K562 (cell line): ENCODE measurements around the gene IRAK3. TPM values are rescaled to one million over a fixed set of nuclear protein-coding genes. Genes with fewer than 3 reads are reported as not detected.

ENCODE experiments used
- ATAC-seq: fragments of 200-7000 bp; cut with Tn5 transposase; 3 replicates; pipeline ENCODE4 v1.9.1; 2020; ENCODE audit warnings: moderate library complexity
- BruUV-seq: library from RNA; stranded (reverse); fragments of 400-500 nt; replicated peaks from 2 replicates; lab custom pipeline; 2021; lab: Mats Ljungman, UMichigan
- CTCF ChIA-PET: fragments of 300-600 bp; formaldehyde crosslinking; extraction: SDS; loops from one replicate; lab custom pipeline; 2021; ENCODE audit warnings: low intra/inter-chr PET ratio; lab: Yijun Ruan, JAX
- POLR2A ChIA-PET: fragments of 300-600, 350-650 bp; sonication (Branson Sonifier 250); formaldehyde crosslinking; extraction: SDS; loops from one replicate; lab custom pipeline; 2021; ENCODE audit warnings: antibody characterized with exemption, inconsistent platforms; lab: Yijun Ruan, JAX
- DNase-seq, 4 experiments: peaks; one replicate each; pipeline versions ENCODE4 v3.0.0 to v3.0.0-alpha.2; 2011 to 2018; ENCODE audit warnings: low spot score in 3 of 4, mixed read lengths in 3 of 4; ENCODE audit errors: extremely low read depth in 1 of 4
- FAIRE-seq: peaks from 2 replicates; lab custom pipeline; 2011; peaks lifted over from hg19 to GRCh38; lab: Jason Lieb, UNC
- H2AFZ ChIP-seq: 2 replicates; pipeline ENCODE4 v1.6.0; 2011; ENCODE audit warnings: low read depth, low read length, control low read depth, inconsistent platforms
- H3K27ac ChIP-seq: fragments of 200-600 bp; 3 replicates; pipeline ENCODE4 v1.8.0; 2011; ENCODE audit warnings: low read depth, mild to moderate bottlenecking, control low read depth, inconsistent platforms, low read length, moderate library complexity, mixed read lengths; ENCODE audit errors: extremely low read depth
- H3K27me3 ChIP-seq, 2 experiments: fragments of 300-600 bp in 1 of 2; 2 replicates in 1 of 2; 3 replicates in 1 of 2; pipeline versions ENCODE4 v1.6.0 to v1.8.0; 2011; ENCODE audit warnings: inconsistent platforms in 2 of 2, low read length in 2 of 2, mild to moderate bottlenecking in 1 of 2, mixed read lengths in 1 of 2, moderate library complexity in 1 of 2; ENCODE audit not compliant: control insufficient read depth in 2 of 2, insufficient read depth in 2 of 2
- H3K36me3 ChIP-seq: fragments of 300-600 bp; 3 replicates; pipeline ENCODE4 v1.8.0; 2011; ENCODE audit warnings: mild to moderate bottlenecking, low read length, inconsistent platforms; ENCODE audit not compliant: control insufficient read depth, insufficient read depth
- H3K4me1 ChIP-seq, 2 experiments: fragments of 200-600 bp in 1 of 2; replicated peaks in 1 of 2; 2 replicates in 1 of 2; 3 replicates in 1 of 2; pipeline versions ENCODE4 v1.5.1 to v1.8.0; 2011; ENCODE audit warnings: inconsistent platforms in 2 of 2, low read length in 2 of 2, mild to moderate bottlenecking in 1 of 2, mixed read lengths in 1 of 2, moderate library complexity in 1 of 2; ENCODE audit not compliant: control insufficient read depth in 2 of 2, insufficient read depth in 2 of 2
- H3K4me2 ChIP-seq: 2 replicates; pipeline ENCODE4 v1.6.1; 2011; ENCODE audit warnings: low read length, control low read depth, inconsistent platforms, mixed read lengths; ENCODE audit not compliant: insufficient read depth
- H3K4me3 ChIP-seq: fragments of 200-600 bp; sonication (generic), shearing (Covaris generic); 2 replicates; pipeline ENCODE4 v1.5.1; 2016; ENCODE audit warnings: control low read depth, inconsistent platforms
- H3K79me2 ChIP-seq: fragments of 200-600 bp; 3 replicates; pipeline ENCODE4 v1.8.0; 2011; ENCODE audit warnings: low read length, inconsistent platforms; ENCODE audit not compliant: control insufficient read depth, insufficient read depth
- H3K9ac ChIP-seq, 2 experiments: 2 replicates each; pipeline versions ENCODE4 v1.6.0 to v1.6.1; 2011; ENCODE audit warnings: low read depth in 2 of 2, low read length in 2 of 2, control low read depth in 1 of 2, inconsistent platforms in 1 of 2, mild to moderate bottlenecking in 1 of 2, mixed read lengths in 1 of 2; ENCODE audit not compliant: insufficient read depth in 1 of 2
- H3K9me1 ChIP-seq: one replicate; pipeline ENCODE4 v1.6.0; 2011; ENCODE audit warnings: inconsistent platforms, mild to moderate bottlenecking, low read length, moderate library complexity; ENCODE audit not compliant: control insufficient read depth, insufficient read depth
- H3K9me3 ChIP-seq: replicated peaks from 2 replicates; pipeline ENCODE4 v1.5.1; 2011; ENCODE audit warnings: low read depth, low read length, inconsistent platforms; ENCODE audit not compliant: control insufficient read depth, insufficient read depth
- H4K20me1 ChIP-seq: replicated peaks from 2 replicates; pipeline ENCODE4 v1.6.1; 2011; ENCODE audit warnings: low read length, inconsistent platforms, mixed read lengths; ENCODE audit not compliant: control insufficient read depth, insufficient read depth
- E2F6 ChIP-seq, 2 experiments: IDR thresholded peaks; 2 replicates each; pipeline ENCODE4 v1.6.1; 2011; ENCODE audit warnings: borderline replicate concordance in 1 of 2, control low read depth in 1 of 2, low read depth in 1 of 2, low read length in 1 of 2, mild to moderate bottlenecking in 1 of 2, mixed read lengths in 1 of 2, moderate library complexity in 1 of 2; ENCODE audit not compliant: insufficient read depth in 1 of 2, insufficient read length in 1 of 2, poor library complexity in 1 of 2, severe bottlenecking in 1 of 2; ENCODE audit errors: extremely low read depth in 1 of 2
- GABPA ChIP-seq: fragments of 200-800 bp; sonication (Bioruptor generic); conservative IDR thresholded peaks from 2 replicates; pipeline ENCODE4 v1.6.1; 2016; ENCODE audit warnings: low read depth, missing genetic modification characterization, missing compliant biosample characterization
- MED1 ChIP-seq: sonication (generic); formaldehyde crosslinking; IDR thresholded peaks from 2 replicates; pipeline ENCODE4 v1.8.1; 2023; ENCODE audit warnings: missing genetic modification reagents, borderline replicate concordance
- MTF1 ChIP-seq: fragments of 250-450 bp; sonication (Bioruptor Pico); IDR thresholded peaks from 2 replicates; pipeline ENCODE4 v1.9.0; 2021; ENCODE audit warnings: moderate library complexity, mild to moderate bottlenecking, inconsistent platforms, borderline replicate concordance
- NFE2 ChIP-seq: IDR thresholded peaks from 2 replicates; pipeline ENCODE4 v1.6.1; 2014; ENCODE audit warnings: antibody characterized with exemption, low read depth
- RAD21 ChIP-seq, 2 experiments: fragments of 250-450 bp in 1 of 2; fragments of 450-650 bp in 1 of 2; sonication (Bioruptor Pico) in 1 of 2; formaldehyde crosslinking in 1 of 2; IDR thresholded peaks in 1 of 2; conservative IDR thresholded peaks in 1 of 2; 2 replicates each; pipeline versions ENCODE4 v1.4.0 to v1.8.0; 2020 to 2022; ENCODE audit warnings: mild to moderate bottlenecking in 2 of 2, moderate library complexity in 1 of 2
- ZNF24 ChIP-seq: fragments of 450-650 bp; IDR thresholded peaks from 2 replicates; pipeline ENCODE4 v1.6.1; 2016
- WGBS: fragments of 100-300 bp; shearing (Covaris generic); methylation state at CpG from one replicate; pipeline ENCODE4 v1.1.6; 2016; ENCODE audit warnings: low coverage, mixed read lengths; ENCODE audit not compliant: insufficient coverage; ENCODE audit errors: missing lambda C conversion rate; 5-methylcytosine and 5-hydroxymethylcytosine counted together
- in situ Hi-C: fragments of 300-500 bp; cut with MboI; formaldehyde crosslinking; loops from 4 replicates; pipeline ENCODE4 v1.15.0; 2018; ENCODE audit warnings: inconsistent platforms, mixed read lengths
- intact Hi-C: fragments of 100-400 bp; cut with micrococcal nuclease; formaldehyde crosslinking; loops from 2 replicates; pipeline ENCODE4 v1.14.2; 2022
- polyA plus RNA-seq, 8 experiments: library from polyadenylated mRNA; depleted of rRNA in 4 of 8; stranded (reverse) in 5 of 8; unstranded in 3 of 8; fragments of >200 nt; fragmentation: Nextera tagmentation in 2 of 8; fragmentation: Illumina TruSeq in 1 of 8; extraction: Ambion mirVana in 2 of 8; extraction: Trizol in 1 of 8; gene quantifications; 2 replicates each; pipeline versions ENCODE4 v1.2.1 to v1.2.3, GENCODE V29; 2011 to 2014; ENCODE audit warnings: inconsistent platforms in 1 of 8, missing spikeins in 1 of 8
- total RNA-seq, 7 experiments: library from RNA; depleted of rRNA in 6 of 7; stranded (reverse); fragments of >200 nt in 6 of 7; fragmentation: Illumina TruSeq in 2 of 7; extraction: Trizol in 2 of 7; gene quantifications; 2 replicates each; pipeline versions ENCODE4 v1.2.1 to v1.2.3, GENCODE V29; 2011 to 2021; ENCODE audit warnings: low replicate concordance in 1 of 7

IRAK3 gene
- total and polyA plus RNA-seq, 9 of the 15 experiments (the other 6 are each of a cell fraction or from before 2014, with no cell fraction given), result 0.06 to 0.09 (median 0.07) TPM; not detected in 6

DNA sequence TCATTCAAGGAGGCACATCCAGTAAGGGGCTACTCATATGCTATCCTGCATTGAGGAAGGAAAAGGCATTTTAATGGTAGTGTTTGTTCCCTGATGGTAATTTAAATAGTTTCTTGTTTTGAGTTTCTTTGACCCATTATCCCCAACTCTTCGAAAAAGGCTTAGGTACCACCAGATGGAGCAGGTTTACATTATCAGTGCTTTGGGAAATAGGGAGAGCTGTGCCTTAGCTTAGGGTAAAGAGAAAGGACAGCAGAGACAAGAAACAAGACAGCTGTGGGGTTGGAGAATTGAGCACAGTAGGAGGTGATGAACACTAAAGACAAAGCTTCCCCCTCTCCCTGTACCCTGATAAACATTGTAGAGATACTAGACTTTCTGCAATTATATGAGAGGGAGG is 84.1 kb downstream of the IRAK3 start:
- Histone ChIP-seq H3K27ac (no peak overlapping the region), H3K4me1 (no peaks in the 10 kb centered on the region; a peak in 2 of 5 replicates), H3K27me3 (peaks cover 0 to 2% of the 10 kb centered on the region in 2 experiments; a peak in 2 of 5 replicates), H3K79me2 (no peaks in the 10 kb centered on the region), H4K20me1 (no peaks in the 10 kb centered on the region), H3K4me2 (no peak overlapping the region), H3K4me3 (no peak overlapping the region), H3K9ac (no peak overlapping the region), H3K9me1 (no peaks in the 10 kb centered on the region), H3K36me3 (no peaks in the 10 kb centered on the region), H3K9me3 (no peaks in the 10 kb centered on the region), H2AFZ (no peak overlapping the region)
- TF ChIP-seq MED1 (CRISPR knock-in tag) (no peak), RAD21 (CRISPR knock-in tag; conservative IDR thresholded peaks at IDR 0.05 in 1 of 2, IDR thresholded peaks at IDR 0.05 in 1 of 2) (peak in 1 of 2 experiments; percentile 22; a peak in 1 of 4 replicates)
- ATAC-seq (no peak), FAIRE-seq (no peak), DNase-seq (no peak)
- BruUV-seq, result no TSS peak
- CTCF ChIA-PET, result no interaction called here
- in situ Hi-C loops (no loop called here), intact Hi-C loops (loop anchor here (5.0 kb wide), 2 partner anchors 74 to 419 kb away; no protein-coding TSS in a partner anchor)
- POLR2A ChIA-PET, result no interaction called here
- WGBS, result 0% methylated on average over 1 of the region's 1 CpG

- Histone ChIP-seq H3K9ac (no peak overlapping the region), H3K4me3 (no peak overlapping the region), H3K27ac (no peak overlapping the region), H3K36me3 (no peaks in the 10 kb centered on the region), H4K20me1 (no peaks in the 10 kb centered on the region), H3K27me3 (peaks cover 0 to 2% of the 10 kb centered on the region in 2 experiments; a peak in 2 of 5 replicates), H3K9me1 (no peaks in the 10 kb centered on the region), H3K9me3 (no peaks in the 10 kb centered on the region), H3K4me2 (no peak overlapping the region), H3K4me1 (no peaks in the 10 kb centered on the region), H3K79me2 (no peaks in the 10 kb centered on the region), H2AFZ (no peak overlapping the region)
- ChIA-PET POLR2A (no interaction called here), CTCF (no interaction called here)
- DNase-seq (no peak), ATAC-seq (no peak), FAIRE-seq (no peak)
- BruUV-seq, result no TSS peak
- WGBS, result 5% methylated on average over 2 of the region's 2 CpGs
- intact Hi-C loops (no loop called here), in situ Hi-C loops (no loop called here)
- TF ChIP-seq NFE2 (peak; percentile 27; the same call in 1 of the 2 replicates), MTF1 (CRISPR knock-in tag) (no peak), E2F6 (IDR thresholded peaks at IDR 0.05; ENCODE audit: borderline replicate concordance in 1 of 2, extremely low read depth in 1 of 2, insufficient read depth in 1 of 2, insufficient read length in 1 of 2, low read depth in 1 of 2, low read length in 1 of 2, poor library complexity in 1 of 2, severe bottlenecking in 1 of 2) (no peak), GABPA (tag) (no peak), ZNF24 (no peak)
These were observed 86.0 kb downstream of the IRAK3 start for GRCh38 chr12:66275040-66275439.
